OCI-LY7 (cell line): ENCODE results near the gene VSIR.

Source experiments
- CTCF ChIP-seq: fragments of 200-600 bp; sonication (generic); conservative IDR thresholded peaks from 2 replicates; pipeline ENCODE4 v1.5.1; 2014; ENCODE audit warnings: mild to moderate bottlenecking, antibody characterized with exemption, low read length, moderate library complexity, mixed read lengths
- EZH2phosphoT487 ChIP-seq: fragments of 200-600 bp; sonication (generic); IDR thresholded peaks from 2 replicates; pipeline ENCODE4 v1.6.1; 2018; ENCODE audit warnings: low read depth, borderline replicate concordance, mild to moderate bottlenecking, mixed run types, antibody characterized with exemption, low read length, moderate library complexity, mixed read lengths

GRCh38 chr10:71790749-71791440 is 17.6 kb upstream of the VSIR start:
- no peak for TF ChIP-seq CTCF
- no peak for TF ChIP-seq EZH2phosphoT487
